PFSK-1 (cell line): ENCODE results near the gene BAK1.

Experiments
- FOXP2 ChIP-seq: optimal IDR thresholded peaks from 2 replicates; pipeline ENCODE3; 2011; ENCODE audit warnings: borderline replicate concordance, control low read depth, inconsistent platforms; ENCODE audit not compliant: insufficient read depth; ENCODE audit errors: extremely low read length, extremely low read depth
- POLR2AphosphoS5 ChIP-seq: IDR thresholded peaks from 2 replicates; pipeline ENCODE4 v1.6.1; 2012; ENCODE audit warnings: low read depth, mild to moderate bottlenecking, control low read depth, low read length, moderate library complexity
- SIN3A ChIP-seq: IDR thresholded peaks from 2 replicates; pipeline ENCODE4 v1.6.1; 2012; ENCODE audit warnings: mild to moderate bottlenecking, low read length, moderate library complexity, borderline replicate concordance; ENCODE audit not compliant: insufficient read depth
- TAF1 ChIP-seq: IDR thresholded peaks from 2 replicates; pipeline ENCODE4 v1.6.1; 2012; ENCODE audit warnings: low read length, control low read depth, borderline replicate concordance; ENCODE audit not compliant: insufficient read depth
- TF ChIP-seq, protein P1 (sequence below), 2 experiments: IDR thresholded peaks; 2 replicates each; pipeline versions ENCODE4 v1.6.1 to v1.8.0; 2011 to 2012; ENCODE audit warnings: low read depth in 2 of 2, low read length in 2 of 2, control low read depth in 1 of 2, inconsistent platforms in 1 of 2, mild to moderate bottlenecking in 1 of 2, moderate library complexity in 1 of 2; ENCODE audit not compliant: insufficient read depth in 1 of 2

DNA sequence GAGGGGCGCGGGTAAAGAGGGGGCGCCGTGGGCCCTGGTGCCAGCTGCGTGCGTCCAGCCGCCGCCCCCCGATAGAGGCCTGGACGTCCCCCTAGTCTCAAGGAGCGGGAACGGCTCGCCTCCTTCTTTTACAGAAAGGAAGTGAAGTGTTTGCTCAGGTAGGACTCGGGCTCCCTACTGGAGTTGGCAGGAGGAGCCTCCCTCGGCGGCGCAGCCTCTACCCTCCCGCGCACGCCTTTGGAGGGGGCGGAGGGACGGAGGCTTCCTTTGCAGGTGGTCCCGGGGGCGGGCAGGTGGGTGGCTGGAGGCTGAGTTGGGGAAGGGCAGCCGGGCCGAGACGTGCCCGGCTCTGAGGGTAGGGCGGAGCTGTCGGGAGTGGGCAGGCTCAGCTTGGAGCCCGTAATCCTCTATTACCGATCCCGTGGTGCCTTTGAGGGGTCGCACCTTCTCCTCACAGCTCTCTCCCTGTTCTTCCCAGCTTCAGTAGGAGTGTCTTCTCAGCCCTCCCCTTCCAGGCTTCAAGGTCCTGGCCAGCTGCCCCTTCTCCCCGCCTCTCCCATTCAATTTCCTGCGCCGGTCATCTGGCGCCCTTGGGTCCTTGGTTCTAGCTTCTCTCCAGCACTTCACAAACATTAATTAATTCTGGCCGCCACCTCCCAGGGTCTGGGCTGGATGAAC, 41.8 kb upstream of the BAK1 start:
- TF ChIP-seq TAF1 (no peak), POLR2AphosphoS5 (no peak), SIN3A (no peak), FOXP2 (no peak)
- TF ChIP-seq, protein P1, sequence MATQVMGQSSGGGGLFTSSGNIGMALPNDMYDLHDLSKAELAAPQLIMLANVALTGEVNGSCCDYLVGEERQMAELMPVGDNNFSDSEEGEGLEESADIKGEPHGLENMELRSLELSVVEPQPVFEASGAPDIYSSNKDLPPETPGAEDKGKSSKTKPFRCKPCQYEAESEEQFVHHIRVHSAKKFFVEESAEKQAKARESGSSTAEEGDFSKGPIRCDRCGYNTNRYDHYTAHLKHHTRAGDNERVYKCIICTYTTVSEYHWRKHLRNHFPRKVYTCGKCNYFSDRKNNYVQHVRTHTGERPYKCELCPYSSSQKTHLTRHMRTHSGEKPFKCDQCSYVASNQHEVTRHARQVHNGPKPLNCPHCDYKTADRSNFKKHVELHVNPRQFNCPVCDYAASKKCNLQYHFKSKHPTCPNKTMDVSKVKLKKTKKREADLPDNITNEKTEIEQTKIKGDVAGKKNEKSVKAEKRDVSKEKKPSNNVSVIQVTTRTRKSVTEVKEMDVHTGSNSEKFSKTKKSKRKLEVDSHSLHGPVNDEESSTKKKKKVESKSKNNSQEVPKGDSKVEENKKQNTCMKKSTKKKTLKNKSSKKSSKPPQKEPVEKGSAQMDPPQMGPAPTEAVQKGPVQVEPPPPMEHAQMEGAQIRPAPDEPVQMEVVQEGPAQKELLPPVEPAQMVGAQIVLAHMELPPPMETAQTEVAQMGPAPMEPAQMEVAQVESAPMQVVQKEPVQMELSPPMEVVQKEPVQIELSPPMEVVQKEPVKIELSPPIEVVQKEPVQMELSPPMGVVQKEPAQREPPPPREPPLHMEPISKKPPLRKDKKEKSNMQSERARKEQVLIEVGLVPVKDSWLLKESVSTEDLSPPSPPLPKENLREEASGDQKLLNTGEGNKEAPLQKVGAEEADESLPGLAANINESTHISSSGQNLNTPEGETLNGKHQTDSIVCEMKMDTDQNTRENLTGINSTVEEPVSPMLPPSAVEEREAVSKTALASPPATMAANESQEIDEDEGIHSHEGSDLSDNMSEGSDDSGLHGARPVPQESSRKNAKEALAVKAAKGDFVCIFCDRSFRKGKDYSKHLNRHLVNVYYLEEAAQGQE (IDR thresholded peaks at IDR 0.05; ENCODE audit: insufficient read depth in 1 of 2, low read depth in 2 of 2, low read length in 2 of 2), result no peak
